Loucy (cell line): ENCODE data around the gene STX11.

Experiments used
- CTCF ChIP-seq: fragments of 200-600 bp; sonication (generic); conservative IDR thresholded peaks from 2 replicates; pipeline ENCODE4 v1.5.1; 2014; ENCODE audit warnings: mild to moderate bottlenecking, antibody characterized with exemption, low read length
- EZH2phosphoT487 ChIP-seq: fragments of 200-600 bp; IDR thresholded peaks from 2 replicates; pipeline ENCODE4 v1.6.1; 2018; ENCODE audit warnings: antibody characterized with exemption, mild to moderate bottlenecking, moderate library complexity, borderline replicate concordance

GRCh38 chr6:144144996-144145395 lies 5.3 kb upstream of the STX11 start:
- TF ChIP-seq CTCF (no peak), EZH2phosphoT487 (no peak)
